Thymus (tissue), 11 donors: ENCODE measurements around the gene FOXK2. TPM values are rescaled to one million over a fixed set of nuclear protein-coding genes. Genes with fewer than 3 reads are reported as not detected.
A peak's percentile ranks its signal among the peaks of the same experiment; 100 is the strongest.

Source experiments
- DNase-seq, 9 donors: peaks; one replicate each; pipeline ENCODE4 v3.0.0-alpha.2; 2013; ENCODE audit warnings: low spot score in 9 of 9, low read depth in 6 of 9, missing footprints in 1 of 9
- H3K27ac ChIP-seq, 2 donors: one replicate each; pipeline ENCODE4 v1.5.1; 2013; ENCODE audit warnings: control low read depth in 1 of 2, low read depth in 1 of 2, low read length in 1 of 2, mild to moderate bottlenecking in 1 of 2, moderate library complexity in 1 of 2
- H3K27me3 ChIP-seq, 2 donors: one replicate each; pipeline ENCODE4 v1.5.1; 2013; ENCODE audit warnings: low read length in 1 of 2; ENCODE audit not compliant: control insufficient read depth in 2 of 2, insufficient read depth in 1 of 2
- H3K36me3 ChIP-seq, 2 donors: one replicate each; pipeline ENCODE4 v1.5.1; 2013; ENCODE audit warnings: low read length in 1 of 2, mild to moderate bottlenecking in 1 of 2, moderate library complexity in 1 of 2; ENCODE audit not compliant: control insufficient read depth in 2 of 2, insufficient read depth in 2 of 2
- H3K4me1 ChIP-seq, 2 donors: one replicate each; pipeline ENCODE4 v1.5.1; 2013; ENCODE audit warnings: low read length in 2 of 2; ENCODE audit not compliant: control insufficient read depth in 2 of 2, insufficient read depth in 2 of 2
- H3K4me3 ChIP-seq, 2 donors: one replicate each; pipeline ENCODE4 v1.5.1; 2013; ENCODE audit warnings: low read length in 2 of 2, control low read depth in 1 of 2, mild to moderate bottlenecking in 1 of 2
- H3K9me3 ChIP-seq, 2 donors: one replicate each; pipeline ENCODE4 v1.5.1; 2013; ENCODE audit warnings: low read length in 1 of 2, mild to moderate bottlenecking in 1 of 2; ENCODE audit not compliant: control insufficient read depth in 2 of 2, insufficient read depth in 1 of 2
- WGBS: extraction: QIAGEN DNeasy Blood & Tissue Kit; methylation state at CpG from one replicate; pipeline ENCODE4 v1.1.7; 2013; 5-methylcytosine and 5-hydroxymethylcytosine counted together
- polyA plus RNA-seq: library from polyadenylated mRNA; stranded (reverse); fragments of 200-250 nt; gene quantifications from one replicate; pipeline ENCODE4 v1.2.3, GENCODE V29; 2013
- total RNA-seq: library from RNA; stranded (reverse); fragments of 120-200 nt; gene quantifications from one replicate; pipeline ENCODE4 v1.2.4, GENCODE V29; 2013
- donor health status: healthy.

Gene FOXK2
- total and polyA plus RNA-seq, 2 donors = 30.9 to 31.1 TPM

DNA sequence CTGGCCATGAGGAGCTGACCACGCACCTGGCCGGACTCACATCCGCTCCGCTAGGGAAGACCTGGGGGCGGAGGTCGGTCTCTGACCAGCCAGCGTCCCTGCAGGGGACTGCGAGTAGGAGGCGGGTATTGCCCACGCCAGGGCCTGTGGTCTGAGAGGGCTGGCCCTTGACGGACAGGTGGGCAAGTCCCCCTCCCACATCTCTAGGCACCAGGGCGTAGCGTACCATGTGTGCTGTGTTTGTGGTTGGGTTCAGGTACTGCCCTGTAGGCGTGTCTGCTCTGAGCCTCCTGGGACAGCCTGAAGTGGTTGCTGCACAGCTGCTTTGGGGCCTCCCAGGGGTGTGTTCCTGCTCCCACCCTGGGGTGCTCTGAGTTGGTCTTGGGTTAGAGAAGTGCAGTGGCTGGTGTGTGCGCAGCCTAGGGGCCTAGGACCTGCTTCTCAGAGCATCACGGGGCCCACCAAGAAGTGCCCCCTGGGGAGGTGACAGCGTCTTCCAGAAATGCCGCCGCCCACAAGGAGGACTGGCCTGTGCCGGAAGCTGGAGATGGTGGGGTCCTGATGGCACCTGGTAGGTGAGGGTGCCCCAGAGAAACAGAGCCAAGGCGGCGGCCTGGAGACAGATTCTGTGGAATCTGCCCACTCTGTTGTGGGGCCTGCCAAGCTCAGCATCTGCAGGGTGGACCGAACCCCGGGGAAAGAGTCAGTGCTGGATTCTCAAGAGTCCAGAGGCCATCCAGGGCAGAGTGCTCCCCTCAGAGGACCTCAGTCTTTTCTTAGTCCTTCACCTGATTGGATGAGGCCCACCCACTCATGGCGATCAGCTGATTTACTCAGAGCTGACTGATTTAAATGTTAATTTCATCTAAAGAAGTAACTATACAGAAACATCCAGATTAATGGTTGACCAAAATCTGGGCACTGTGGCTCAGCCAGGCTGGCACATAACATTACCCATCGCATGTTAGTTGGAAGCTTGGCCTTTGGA is 80.4 kb downstream of the FOXK2 start:
- Histone ChIP-seq H3K4me1 (peaks cover 0 to 26% of the 10 kb centered on the region in 2 donors), H3K9me3 (peaks cover 0 to 4% of the 10 kb centered on the region in 2 donors), H3K36me3 (peaks cover 80 to 85% of the 10 kb centered on the region in 2 donors), H3K27ac (no peak overlapping the region), H3K4me3 (no peak overlapping the region), H3K27me3 (no peaks in the 10 kb centered on the region)
- 96% methylated on average over 26 of the region's 26 CpGs for WGBS
- no peak for DNase-seq

DNA sequence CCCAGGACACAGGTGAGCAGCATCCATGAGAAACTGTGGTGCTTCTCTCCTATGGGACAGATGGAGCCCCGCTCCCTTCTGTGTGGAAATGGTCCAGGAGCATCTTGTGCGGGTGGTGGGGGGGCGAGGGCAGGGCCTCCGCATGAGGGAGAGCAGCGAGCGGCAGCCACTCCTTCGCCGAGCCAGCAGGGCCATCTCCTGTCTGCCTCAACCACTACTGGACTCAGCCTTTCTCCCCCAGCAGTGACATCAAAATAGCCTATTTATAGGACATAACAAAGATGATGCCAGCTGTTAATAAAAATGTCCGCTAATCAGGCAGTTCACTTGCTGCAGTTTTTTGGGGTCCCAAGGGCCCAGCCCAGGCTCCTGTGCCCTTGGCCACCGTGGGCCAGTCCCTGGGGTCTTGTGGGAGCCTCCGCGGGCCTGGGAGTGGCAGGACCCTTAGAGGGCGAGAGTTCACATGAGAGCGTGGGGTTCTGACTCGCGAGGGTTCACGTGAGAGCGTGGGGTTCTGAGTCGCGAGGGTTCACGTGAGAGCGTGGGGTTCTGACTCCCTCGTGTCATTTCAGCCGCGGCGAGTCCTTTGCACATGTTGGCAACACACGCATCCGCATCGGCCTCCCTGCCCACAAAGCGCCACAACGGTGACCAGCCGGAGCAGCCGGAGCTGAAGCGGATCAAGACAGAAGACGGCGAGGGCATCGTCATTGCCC is 81.4 kb downstream of the FOXK2 start:
- Histone ChIP-seq H3K36me3 (peaks cover 83 to 85% of the 10 kb centered on the region in 2 donors), H3K4me1 (peaks cover 0 to 26% of the 10 kb centered on the region in 2 donors), H3K9me3 (peaks cover 0 to 4% of the 10 kb centered on the region in 2 donors), H3K4me3 (no peak overlapping the region), H3K27ac (no peak overlapping the region), H3K27me3 (no peaks in the 10 kb centered on the region)
- no peak for DNase-seq
- WGBS = 98% methylated on average over 37 of the region's 37 CpGs

- Histone ChIP-seq H3K36me3 (peaks cover 82 to 85% of the 10 kb centered on the region in 2 donors), H3K27me3 (no peaks in the 10 kb centered on the region), H3K4me3 (no peak overlapping the region), H3K4me1 (peaks cover 0 to 26% of the 10 kb centered on the region in 2 donors), H3K9me3 (peaks cover 0 to 4% of the 10 kb centered on the region in 2 donors), H3K27ac (no peak overlapping the region)
- WGBS = 98% methylated on average over 24 of the region's 24 CpGs
- no peak for DNase-seq
Measured at GRCh38 chr17:82601447-82602000, 82.0 kb downstream of the FOXK2 start.

DNA sequence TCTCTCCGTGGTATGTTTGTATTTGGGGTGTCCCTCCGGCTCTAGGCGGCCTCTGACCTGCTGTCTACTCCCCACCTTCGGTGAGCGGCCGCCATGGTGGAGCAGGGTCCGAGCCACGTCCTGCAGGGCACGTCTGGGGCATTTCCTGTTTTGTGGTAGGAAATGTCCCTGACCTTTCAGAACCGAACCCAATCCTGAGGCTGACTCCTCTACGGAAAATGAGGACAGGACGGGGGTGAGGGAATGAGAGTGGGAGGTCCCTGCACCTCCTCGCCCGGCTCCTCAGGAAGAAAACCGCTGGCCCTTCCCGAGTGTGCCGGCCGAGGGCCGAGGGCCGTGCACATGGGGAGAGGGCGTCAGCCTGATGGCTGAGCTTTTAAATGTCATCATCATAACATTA is 83.0 kb downstream of the FOXK2 start:
- H3K9me3 ChIP-seq = peaks cover 0 to 4% of the 10 kb centered on the region in 2 donors
- no peak overlapping the region for H3K27ac ChIP-seq
- peaks cover 72 to 78% of the 10 kb centered on the region in 2 donors for H3K36me3 ChIP-seq
- H3K27me3 ChIP-seq = no peaks in the 10 kb centered on the region
- peaks cover 0 to 26% of the 10 kb centered on the region in 2 donors for H3K4me1 ChIP-seq
- 95% methylated on average over 21 of the region's 21 CpGs for WGBS
- H3K4me3 ChIP-seq = no peak overlapping the region
- DNase-seq = no peak

- peaks cover 0 to 26% of the 10 kb centered on the region in 2 donors for H3K4me1 ChIP-seq
- 96% methylated on average over 20 of the region's 20 CpGs for WGBS
- no peaks in the 10 kb centered on the region for H3K27me3 ChIP-seq
- H3K36me3 ChIP-seq = peaks cover 73 to 75% of the 10 kb centered on the region in 2 donors
- peaks cover 0 to 4% of the 10 kb centered on the region in 2 donors for H3K9me3 ChIP-seq
- H3K27ac ChIP-seq = no peak overlapping the region
- DNase-seq = no peak
- no peak overlapping the region for H3K4me3 ChIP-seq
Measured at GRCh38 chr17:82602986-82603710, 83.6 kb downstream of the FOXK2 start.

DNA sequence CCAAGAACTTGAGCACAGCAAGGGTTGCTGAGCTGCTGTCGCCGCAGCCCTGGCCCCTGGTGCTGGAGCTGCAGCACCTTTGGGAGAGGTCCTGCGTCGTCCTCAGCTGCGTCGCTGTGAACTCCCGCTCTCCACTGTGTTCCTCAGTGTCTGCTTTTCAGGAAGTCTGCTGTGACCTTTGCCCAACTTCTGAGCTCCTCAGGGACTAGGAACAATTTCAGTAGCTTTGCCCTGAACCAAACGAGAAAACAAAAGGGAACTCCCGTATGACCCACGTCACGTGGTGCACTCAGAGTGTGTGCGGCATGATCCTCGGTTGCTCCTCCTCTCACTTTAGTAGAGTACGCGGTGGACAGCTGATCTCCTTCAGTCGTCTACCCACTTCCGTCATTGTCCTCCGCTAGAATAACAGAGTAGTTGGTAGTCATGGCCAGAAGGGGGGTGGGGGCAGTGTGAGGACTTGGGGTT is 84.5 kb downstream of the FOXK2 start:
- WGBS = 60% methylated on average over 18 of the region's 18 CpGs
- peak in 2 of 9 donors; percentile 53 to 56 for DNase-seq
- H3K9me3 ChIP-seq = peaks cover 0 to 4% of the 10 kb centered on the region in 2 donors
- no peak overlapping the region for H3K4me3 ChIP-seq
- H3K27ac ChIP-seq = peak overlapping the region in 1 of 2 donors; percentile 45
- no peaks in the 10 kb centered on the region for H3K27me3 ChIP-seq
- H3K4me1 ChIP-seq = peaks cover 0 to 26% of the 10 kb centered on the region in 2 donors
- H3K36me3 ChIP-seq = peaks cover 66 to 71% of the 10 kb centered on the region in 2 donors

DNA sequence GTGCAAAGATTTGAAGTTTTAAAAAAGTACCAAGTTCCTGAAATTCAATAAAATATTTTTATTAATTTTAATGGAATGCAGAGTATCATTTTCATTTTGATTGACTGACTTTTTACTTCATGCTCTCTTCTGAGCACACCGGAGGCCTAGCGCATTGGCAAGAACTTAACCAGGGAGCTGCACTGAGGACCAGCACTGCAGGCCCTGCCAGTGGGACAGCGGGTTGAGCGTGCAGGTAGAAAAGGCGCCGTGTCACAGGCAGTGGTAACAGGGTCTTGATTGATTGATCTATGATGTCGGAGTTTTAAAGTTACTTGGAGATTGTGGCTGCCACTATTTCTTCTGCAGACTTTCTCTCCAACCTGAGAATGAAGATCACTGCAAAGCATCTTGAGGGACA is 85.0 kb downstream of the FOXK2 start:
- 97% methylated on average over 7 of the region's 7 CpGs for WGBS
- peaks cover 0 to 26% of the 10 kb centered on the region in 2 donors for H3K4me1 ChIP-seq

GRCh38 chr17:82605939-82606600 is 86.5 kb downstream of the FOXK2 start:
- 91% methylated on average over 16 of the region's 16 CpGs for WGBS
- Histone ChIP-seq H3K4me3 (no peak overlapping the region), H3K9me3 (peaks cover 0 to 4% of the 10 kb centered on the region in 2 donors), H3K27ac (peak overlapping the region in 1 of 2 donors; percentile 48), H3K36me3 (peaks cover 48 to 55% of the 10 kb centered on the region in 2 donors), H3K27me3 (no peaks in the 10 kb centered on the region), H3K4me1 (peaks cover 0 to 24% of the 10 kb centered on the region in 2 donors)
- DNase-seq = no peak

More for the DNA sequence above, 85.0 kb downstream of the FOXK2 start:
- peak overlapping the region in 1 of 2 donors; percentile 3 for H3K27ac ChIP-seq
- DNase-seq = no peak
- no peaks in the 10 kb centered on the region for H3K27me3 ChIP-seq
- no peak overlapping the region for H3K4me3 ChIP-seq
- H3K36me3 ChIP-seq = peaks cover 63 to 66% of the 10 kb centered on the region in 2 donors
- H3K9me3 ChIP-seq = peaks cover 0 to 4% of the 10 kb centered on the region in 2 donors
